Stimulated activated CD4-positive, alpha-beta T cell treated with anti-CD3 and anti-CD28 coated beads, Interleukin-4, amount 100 ng/mL, for 48 hours (primary cell): ENCODE data around the gene MROH8.

ENCODE experiments used
- DNase-seq, 2 donors: peaks; one replicate each; pipeline ENCODE4 v3.0.0-alpha.2; 2020; ENCODE audit warnings: low read depth in 2 of 2

The MROH8 gene

GRCh38 chr20:37178839-37179682 lies at the start of gene MROH8, which contains the start of gene RPN2:
MROH8 (minus strand) TSS chr20:37179548.
RPN2 (plus strand) TSS chr20:37179330; CDS start chr20:37179357, 27 bp downstream.
- peak; percentile 93 to 95 for DNase-seq

- DNase-seq: no peak
Measured at GRCh38 chr20:37228656-37229055, 49.3 kb upstream of the MROH8 start.

- no peak for DNase-seq
Measured at GRCh38 chr20:37228082-37228481, 48.7 kb upstream of the MROH8 start.

GRCh38 chr20:37226889-37227288 lies 47.5 kb upstream of the MROH8 start:
- DNase-seq: no peak

- DNase-seq: no peak
Measured at GRCh38 chr20:37225146-37225545, 45.8 kb upstream of the MROH8 start.

GRCh38 chr20:37223053-37223452 lies 43.7 kb upstream of the MROH8 start:
- DNase-seq: no peak

- DNase-seq: no peak
Measured at GRCh38 chr20:37222086-37222485, 42.7 kb upstream of the MROH8 start.

GRCh38 chr20:37220731-37221130 lies 41.4 kb upstream of the MROH8 start:
- no peak for DNase-seq

GRCh38 chr20:37219751-37220668 lies 40.7 kb upstream of the MROH8 start:
- no peak for DNase-seq

GRCh38 chr20:37218976-37219375 lies 39.6 kb upstream of the MROH8 start:
- DNase-seq: no peak

GRCh38 chr20:37218441-37218840 lies 39.1 kb upstream of the MROH8 start:
- no peak for DNase-seq

GRCh38 chr20:37209661-37210314 lies 30.4 kb upstream of the MROH8 start:
- no peak for DNase-seq

- DNase-seq: no peak
Measured at GRCh38 chr20:37209193-37209592, 29.8 kb upstream of the MROH8 start.

GRCh38 chr20:37207171-37207570 lies 27.8 kb upstream of the MROH8 start:
- DNase-seq: no peak

- no peak for DNase-seq
Measured at GRCh38 chr20:37205794-37206193, 26.4 kb upstream of the MROH8 start.

- DNase-seq: no peak
Measured at GRCh38 chr20:37205130-37205529, 25.8 kb upstream of the MROH8 start.

GRCh38 chr20:37204056-37204455 lies 24.7 kb upstream of the MROH8 start:
- DNase-seq: no peak

GRCh38 chr20:37202267-37202943 lies 23.1 kb upstream of the MROH8 start:
- no peak for DNase-seq

GRCh38 chr20:37201827-37202162 lies 22.4 kb upstream of the MROH8 start:
- no peak for DNase-seq

GRCh38 chr20:37200926-37201826 lies 21.8 kb upstream of the MROH8 start:
- DNase-seq: no peak

GRCh38 chr20:37200376-37200775 lies 21.0 kb upstream of the MROH8 start:
- DNase-seq: no peak
